Sciatic nerve (tissue), 2 donors: Measurements from ENCODE around the gene TTC16. TPM values are rescaled to one million over a fixed set of nuclear protein-coding genes. Genes with fewer than 3 reads are reported as not detected.

Experiments
- ATAC-seq: fragments of 200-7000 bp; cut with Tn5 transposase; one replicate; pipeline ENCODE4 v1.9.1; 2020; ENCODE audit warnings: mild to moderate bottlenecking, moderate library complexity
- DNase-seq: peaks from one replicate; pipeline ENCODE4 v3.0.0-alpha.2; 2020; ENCODE audit warnings: low spot score
- intact Hi-C: fragments of 100-400 bp; cut with DNase I; formaldehyde crosslinking; loops from one replicate; pipeline ENCODE4 v1.14.2; 2022
- total RNA-seq: library from RNA; stranded (reverse); fragmentation: NEBNext Ultra II Directional; extraction: Animal tissue kit (Norgen Biotek cat#: 25700); gene quantifications from one replicate; pipeline ENCODE4 v1.2.1, GENCODE V29; 2021
- donor health status: DM: no; HTN: no; CAD: no.
- donor health status: DM: no; HTN: no; CAD: no.

Gene TTC16
- total RNA-seq, 1 donor from 2014 or later: 0.13 TPM

DNA sequence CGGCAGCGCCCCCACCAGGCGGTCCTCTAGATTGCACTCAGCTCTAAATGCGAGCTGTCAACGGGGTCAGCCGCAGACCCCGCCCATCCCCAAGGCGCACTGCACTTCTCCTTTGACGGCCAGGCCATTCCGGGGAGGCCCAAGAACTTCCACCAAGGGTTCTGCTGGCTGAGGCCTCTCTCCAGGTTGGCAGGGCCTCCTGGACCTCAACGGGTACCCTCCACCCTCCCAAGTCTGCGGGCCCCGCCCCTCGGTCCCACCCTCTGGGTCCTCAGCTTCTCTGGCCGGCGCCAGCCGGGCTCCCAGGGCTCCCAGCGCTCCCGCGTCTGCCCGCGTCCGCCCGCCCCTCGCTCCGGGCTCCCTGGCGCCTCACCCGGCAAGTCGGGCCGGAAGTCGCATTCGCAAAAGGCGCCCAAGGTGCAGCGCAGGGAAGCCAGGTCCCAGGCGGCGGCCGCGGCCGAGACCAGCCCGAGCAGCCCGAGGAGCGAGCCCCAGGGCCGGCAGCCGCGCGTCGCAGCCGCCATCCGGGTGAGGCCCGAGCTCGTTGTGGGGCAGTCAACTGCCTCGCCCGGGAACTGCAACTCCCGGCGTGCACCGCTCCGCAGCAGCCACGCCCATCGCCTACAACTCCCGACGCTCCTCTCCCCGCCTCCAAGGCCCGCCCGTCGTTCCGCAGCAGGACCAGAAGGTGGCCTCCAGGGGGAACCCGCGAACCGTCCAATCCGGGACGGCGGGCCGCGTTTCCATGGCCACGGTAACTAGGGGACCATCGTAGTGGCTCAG lies 19.1 kb downstream of the TTC16 start, which contains the start of gene TOR2A:
Gene TOR2A, minus strand, starts transcription at position 548 of the 783 bp plus-strand sequence. Its CDS starts 24 bp downstream, at position 524.
- intact Hi-C loops: loop anchor here (5.0 to 10.0 kb wide), 3 partner anchors 132 to 230 kb away; no protein-coding TSS in a partner anchor
- peak; percentile 94 for ATAC-seq

DNA sequence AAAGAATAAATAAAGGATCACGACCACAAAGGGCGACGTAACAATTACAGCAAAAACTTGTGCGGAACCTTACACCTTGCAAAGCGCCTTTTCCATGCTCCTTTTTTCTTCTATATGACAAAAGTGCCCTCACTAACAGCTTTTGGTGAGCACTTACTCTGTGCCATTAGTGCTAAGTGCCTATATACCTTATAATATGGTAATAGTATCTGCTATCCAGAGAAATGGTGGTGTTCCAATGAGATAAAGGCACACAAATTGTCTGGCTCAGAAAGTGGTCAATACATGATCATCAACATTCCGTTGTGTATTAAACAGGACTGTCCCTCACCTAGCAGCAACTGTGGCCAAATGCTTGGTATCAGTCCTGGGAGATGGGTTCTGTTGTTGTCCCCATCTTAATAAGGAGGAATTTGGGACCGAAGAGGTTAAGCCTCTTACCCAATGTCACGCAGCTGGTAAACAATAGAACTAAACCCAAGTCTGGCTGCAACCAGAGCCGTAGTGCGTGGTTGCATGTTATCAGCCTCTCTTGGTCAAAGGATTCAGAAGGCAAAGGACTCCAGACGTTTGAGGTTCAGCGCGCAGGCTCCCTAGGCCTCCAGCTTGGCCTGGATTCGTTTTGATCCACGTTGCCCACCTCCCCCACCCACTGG lies 19.8 kb downstream of the TTC16 start:
- intact Hi-C loops: loop anchor here (2.0 to 10.0 kb wide), 3 partner anchors 49 to 231 kb away; no protein-coding TSS in a partner anchor
- ATAC-seq: no peak

More for the DNA sequence above, 19.1 kb downstream of the TTC16 start, which contains the start of gene TOR2A:
- DNase-seq: peak; percentile 99

DNA sequence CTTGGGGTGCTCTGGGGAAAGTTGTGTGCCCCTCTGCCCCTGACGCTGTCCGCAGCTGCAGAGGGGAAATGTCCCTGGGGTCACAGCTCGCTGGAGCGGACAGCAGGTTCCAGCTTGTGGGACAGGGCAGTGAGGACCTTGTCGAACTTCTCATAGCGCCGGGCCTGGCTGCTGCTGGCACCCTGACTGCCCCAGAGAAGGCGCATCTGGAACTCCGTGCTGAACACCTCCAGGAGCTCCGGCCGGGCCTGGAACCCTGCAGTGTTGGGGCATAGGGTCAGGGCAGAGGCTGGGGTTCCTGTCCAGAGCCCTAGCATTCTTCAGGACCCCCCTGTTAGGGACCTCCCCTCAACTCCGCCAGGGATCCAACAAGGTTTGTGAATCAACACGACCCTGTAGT lies 22.8 kb downstream of the TTC16 start:
- intact Hi-C loops: loop anchor here (5.0 to 10.0 kb wide), 2 partner anchors 189 to 234 kb away; no protein-coding TSS in a partner anchor
- DNase-seq: no peak
- ATAC-seq: no peak

More for the DNA sequence above, 19.8 kb downstream of the TTC16 start:
- no peak for DNase-seq

DNA sequence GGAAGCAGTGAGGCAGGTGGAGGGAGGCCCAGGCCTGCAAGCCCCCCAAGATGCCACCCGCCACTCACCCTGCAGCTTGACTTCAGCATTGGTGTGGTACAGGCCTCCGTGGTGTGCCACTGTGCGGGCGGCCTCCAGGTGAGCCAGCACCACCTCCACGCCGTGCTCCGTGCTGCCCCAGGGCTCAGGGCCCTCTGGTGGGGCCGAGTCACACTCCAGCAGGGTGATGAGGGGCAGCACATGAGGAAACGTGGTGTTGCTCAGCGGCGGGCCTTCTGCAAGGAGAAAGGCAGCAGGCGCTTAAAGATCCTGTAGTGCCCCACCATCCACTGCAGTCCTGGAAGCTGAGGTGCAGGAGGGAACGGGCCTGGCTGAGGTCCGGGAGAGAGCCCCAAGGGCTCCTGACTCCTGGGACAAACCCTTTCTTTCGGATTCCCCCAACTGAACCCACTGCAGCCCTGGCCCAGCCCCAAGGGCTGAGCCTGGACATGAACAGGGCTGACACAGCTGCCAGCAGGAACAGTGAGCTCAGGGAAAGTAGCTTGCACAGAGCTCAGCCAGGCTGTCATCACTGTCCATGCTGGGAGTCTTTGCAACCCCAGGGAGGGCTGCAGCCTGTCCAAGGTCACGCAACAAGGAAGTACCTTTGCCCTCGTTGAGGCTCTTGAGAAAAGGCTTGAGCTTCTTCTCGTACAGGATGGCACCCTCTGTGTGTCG lies 23.9 kb downstream of the TTC16 start:
- intact Hi-C loops: loop anchor here (5.0 to 10.0 kb wide), 2 partner anchors 188 to 235 kb away; no protein-coding TSS in a partner anchor
- no peak for DNase-seq
- ATAC-seq: no peak

DNA sequence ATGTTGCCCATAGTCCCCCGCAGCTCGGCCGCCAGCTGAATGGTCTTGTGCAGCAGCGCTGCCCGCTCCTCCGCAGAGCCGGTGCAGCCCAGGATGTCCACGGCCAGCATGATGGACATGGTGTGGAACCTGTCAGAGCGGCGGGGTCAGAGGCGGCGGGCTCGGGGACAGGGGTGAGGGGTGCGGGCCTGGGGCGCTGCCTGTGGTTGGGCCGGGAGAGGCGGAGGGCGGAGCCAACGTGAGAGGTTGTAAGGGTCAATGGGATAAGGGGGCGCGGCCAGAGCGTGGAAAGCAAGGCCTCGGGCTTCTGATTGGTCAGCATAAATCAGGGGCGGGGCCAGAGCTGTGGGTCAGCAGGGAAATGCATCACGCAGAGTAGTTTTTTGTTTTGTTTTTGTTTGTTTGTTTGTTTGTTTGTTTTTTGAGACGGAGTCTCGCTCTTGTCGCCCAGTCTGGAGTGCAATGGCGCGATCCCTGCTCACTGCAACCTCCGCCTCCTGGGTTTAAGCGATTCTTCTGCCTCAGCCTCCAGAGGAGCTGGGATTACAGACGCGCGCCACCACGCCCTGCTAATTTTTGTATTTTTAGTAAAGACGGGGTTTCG lies 26.1 kb downstream of the TTC16 start:
- intact Hi-C loops: no loop called here
- ATAC-seq: peak; percentile 48
- peak; percentile 76 for DNase-seq

DNA sequence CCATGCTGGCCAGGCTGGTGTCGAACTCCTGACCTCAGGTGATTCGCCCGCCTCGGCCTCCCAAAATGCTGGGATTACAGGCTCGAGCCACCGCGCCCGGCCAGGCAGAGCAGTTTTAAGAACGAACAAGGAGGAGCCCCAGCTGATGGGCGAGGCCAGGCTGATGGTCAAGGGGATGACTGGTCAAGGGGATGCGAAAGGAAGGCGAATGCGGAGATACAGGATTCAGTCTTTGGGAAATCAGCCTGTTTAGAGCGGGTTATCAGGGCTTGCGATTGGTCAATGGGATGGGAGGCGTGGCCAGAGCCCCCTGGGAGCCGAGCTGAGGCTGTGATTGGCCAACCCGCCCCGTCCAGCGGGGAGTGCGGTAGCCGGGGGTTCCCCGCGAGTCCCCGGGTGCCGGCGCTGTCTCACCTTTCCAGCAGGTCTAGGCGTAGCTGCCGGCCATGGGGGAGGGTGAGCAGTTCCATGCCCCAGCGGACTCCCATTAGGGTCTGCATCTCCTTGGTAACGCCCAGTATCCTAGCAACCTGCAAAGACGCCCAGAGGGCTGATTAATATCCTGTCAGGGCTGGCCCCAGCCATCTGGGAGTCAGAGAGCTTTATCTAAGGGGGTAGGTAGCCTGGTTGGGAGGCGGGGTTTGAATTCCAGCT lies 26.7 kb downstream of the TTC16 start:
- peak; percentile 36 for ATAC-seq
- no peak for DNase-seq
- intact Hi-C loops: no loop called here

DNA sequence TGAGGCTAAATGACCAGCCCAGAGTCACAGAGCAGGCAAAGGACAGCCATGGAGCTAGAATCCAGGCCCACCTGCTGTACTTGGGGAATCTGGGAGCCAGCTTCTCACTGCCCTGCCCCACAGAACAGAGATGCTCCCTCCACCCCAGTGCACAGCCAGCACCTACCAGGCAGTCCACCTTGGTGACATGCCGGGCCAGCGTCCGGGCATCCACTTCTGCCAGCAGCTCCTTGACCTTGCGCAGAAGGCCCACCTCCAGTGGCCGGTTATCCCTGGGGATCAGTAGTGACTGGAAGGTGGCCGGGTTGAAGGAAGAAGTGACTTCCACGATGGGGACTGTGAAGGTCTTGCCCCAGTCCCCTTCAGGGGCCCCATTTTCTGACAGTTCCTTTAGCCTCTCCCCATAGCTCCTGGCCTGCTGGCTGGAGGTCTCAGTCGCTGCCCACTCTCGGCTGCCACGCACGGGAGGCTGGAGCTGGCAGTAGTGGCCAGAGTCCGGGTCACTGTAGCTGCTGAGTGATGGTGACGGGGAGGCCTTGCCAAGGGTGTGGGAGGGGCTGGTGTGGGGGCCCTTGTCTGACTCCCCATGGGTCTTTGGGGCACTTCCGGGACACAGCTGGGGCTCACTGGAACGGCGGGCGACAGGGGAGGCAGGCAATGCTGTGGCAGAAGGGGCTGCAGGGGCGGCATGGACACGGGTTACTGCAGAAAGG lies 28.7 kb downstream of the TTC16 start:
- no peak for ATAC-seq
- DNase-seq: no peak
- intact Hi-C loops: no loop called here

DNA sequence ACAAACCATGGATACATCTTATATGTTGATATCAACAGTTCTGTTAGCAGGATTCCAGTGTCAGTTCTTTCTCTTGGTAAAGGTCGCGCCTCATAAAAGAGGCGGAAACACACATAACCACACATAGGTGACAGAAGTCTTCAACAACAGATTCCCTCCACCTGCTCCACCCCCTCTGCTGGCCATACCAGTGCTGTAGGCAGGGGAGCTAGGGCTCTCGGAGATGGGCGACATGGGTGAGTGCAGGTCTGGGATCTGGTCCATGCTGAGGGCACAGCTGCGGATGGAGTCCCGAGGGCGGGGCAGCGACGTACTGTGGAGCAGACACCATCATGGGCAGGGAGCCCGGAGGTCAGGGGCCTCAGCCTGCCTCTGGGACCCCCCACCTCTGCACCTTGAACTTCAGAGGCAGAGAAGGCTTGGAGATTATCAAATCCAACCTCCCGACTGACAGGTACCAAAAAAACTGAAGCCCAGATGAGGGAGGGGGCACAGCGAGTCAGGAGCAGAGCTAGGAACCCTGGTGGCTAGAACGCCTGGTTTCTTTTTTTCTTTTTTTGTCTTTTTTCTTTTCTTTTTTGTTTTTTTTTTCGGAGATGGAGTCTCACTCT lies 31.2 kb downstream of the TTC16 start:
- DNase-seq (no peak), ATAC-seq (no peak)
- intact Hi-C loops: no loop called here

DNA sequence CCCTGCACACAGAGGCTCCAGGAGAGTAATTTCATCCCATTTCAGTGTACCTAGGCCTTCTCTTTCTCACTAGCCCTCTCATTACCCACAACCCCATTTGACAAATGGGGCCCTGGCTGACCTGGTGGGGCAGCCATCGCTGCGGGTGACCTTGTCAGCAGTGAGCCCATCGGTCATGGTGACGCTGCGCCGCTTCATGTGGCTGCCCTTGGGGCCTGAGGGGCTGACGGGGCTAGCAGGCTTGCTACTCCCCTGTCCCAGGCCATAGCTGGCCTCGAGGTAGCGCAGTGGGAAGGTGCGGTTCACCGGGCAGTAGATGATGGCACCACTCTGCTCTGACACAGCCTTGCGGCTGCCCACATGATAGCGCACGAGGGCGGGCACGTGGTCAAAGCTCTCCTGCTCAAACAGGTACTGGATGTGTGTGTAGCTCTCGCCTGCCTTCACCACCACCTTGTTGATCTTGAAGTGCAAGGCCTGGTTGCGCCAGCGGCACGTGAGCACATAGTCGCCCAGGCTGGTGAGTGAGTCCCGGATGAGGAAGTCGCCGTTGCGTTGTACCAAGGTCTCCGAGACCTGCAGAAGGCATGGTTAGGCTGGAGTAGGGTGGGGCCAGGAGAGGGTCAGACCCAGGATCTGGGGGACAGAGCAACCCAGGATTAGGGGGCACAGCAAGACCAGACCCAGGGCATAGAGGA lies 33.4 kb downstream of the TTC16 start:
- DNase-seq (no peak), ATAC-seq (no peak)
- intact Hi-C loops: no loop called here

DNA sequence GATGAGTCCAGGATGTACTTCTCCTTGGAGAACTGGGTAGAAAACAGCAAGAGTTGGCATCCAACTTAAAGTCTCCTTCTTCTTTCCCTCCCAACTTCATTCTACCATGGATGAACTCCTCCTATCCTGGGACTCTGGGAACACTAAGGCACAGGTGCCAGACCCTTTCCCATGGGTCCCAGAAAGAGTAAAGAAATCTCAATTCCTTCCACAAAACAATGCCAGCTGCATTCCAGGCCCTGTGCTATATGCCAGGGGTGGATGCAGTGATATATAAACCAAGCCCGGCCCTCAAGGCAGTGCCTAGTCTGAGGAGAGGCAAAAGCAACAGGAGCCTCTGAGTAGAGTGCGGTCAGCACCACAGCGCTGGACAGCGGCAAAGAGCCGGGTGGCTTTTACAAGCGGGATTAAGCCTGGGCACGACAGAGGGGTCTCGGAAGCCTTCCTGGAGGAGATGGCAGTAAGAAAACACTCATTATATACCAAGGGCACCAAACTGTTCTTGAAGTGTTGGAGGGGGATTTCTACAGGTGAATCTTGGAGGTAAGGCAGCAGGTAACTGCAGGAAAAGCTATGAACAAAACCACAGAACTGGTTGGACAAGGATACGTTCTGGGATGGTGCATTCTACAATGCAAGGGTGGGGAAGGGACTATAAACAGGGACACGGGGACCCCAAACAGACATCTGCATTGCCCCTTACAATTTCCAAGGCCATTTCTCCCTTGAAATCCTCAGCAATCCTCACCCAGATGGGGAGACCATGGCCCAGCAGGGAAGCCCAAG lies 35.6 kb downstream of the TTC16 start:
- intact Hi-C loops: no loop called here
- ATAC-seq (peak; percentile 55), DNase-seq (no peak)

DNA sequence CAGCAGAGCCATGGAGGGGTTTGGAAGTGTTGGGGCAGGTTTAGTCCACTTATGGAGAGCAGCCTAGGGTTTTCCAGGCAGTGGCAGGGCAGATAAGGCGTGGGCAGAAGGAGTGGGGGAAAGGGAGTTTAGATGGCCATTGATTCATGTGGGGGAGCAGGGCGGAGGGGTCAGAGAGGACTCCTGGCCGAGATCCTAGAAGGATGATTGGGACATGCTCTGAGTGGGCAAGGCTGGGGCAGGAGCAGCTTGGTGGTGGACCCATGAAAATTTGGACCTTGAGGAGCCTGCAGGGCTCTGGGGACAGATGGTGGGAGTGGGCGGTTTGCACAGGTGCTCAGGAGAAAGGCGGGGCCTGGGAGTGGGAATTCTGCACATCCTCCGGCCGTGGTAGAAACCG lies 37.3 kb downstream of the TTC16 start:
- DNase-seq (no peak), ATAC-seq (no peak)
- intact Hi-C loops: no loop called here

DNA sequence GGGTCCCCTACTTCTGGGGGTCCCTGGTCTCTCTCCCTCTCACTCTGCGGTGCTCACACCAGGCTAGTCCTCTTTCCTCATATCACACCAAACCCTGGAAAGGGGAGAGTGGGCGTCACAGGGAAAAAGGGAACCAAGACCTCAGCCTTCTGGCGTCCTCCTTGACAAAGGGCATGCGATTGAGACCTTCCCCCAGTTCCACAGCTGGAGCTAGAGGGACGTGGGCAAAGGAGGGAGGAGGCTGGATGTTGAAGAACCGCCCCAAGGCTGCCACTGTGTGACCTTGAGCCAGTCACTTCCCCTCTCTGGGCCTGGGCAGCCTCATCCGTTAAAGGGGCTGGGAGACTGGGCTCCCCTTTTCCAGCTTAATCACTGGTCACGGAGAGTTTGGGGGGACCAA lies 37.7 kb downstream of the TTC16 start:
- intact Hi-C loops: no loop called here
- DNase-seq (no peak), ATAC-seq (no peak)

DNA sequence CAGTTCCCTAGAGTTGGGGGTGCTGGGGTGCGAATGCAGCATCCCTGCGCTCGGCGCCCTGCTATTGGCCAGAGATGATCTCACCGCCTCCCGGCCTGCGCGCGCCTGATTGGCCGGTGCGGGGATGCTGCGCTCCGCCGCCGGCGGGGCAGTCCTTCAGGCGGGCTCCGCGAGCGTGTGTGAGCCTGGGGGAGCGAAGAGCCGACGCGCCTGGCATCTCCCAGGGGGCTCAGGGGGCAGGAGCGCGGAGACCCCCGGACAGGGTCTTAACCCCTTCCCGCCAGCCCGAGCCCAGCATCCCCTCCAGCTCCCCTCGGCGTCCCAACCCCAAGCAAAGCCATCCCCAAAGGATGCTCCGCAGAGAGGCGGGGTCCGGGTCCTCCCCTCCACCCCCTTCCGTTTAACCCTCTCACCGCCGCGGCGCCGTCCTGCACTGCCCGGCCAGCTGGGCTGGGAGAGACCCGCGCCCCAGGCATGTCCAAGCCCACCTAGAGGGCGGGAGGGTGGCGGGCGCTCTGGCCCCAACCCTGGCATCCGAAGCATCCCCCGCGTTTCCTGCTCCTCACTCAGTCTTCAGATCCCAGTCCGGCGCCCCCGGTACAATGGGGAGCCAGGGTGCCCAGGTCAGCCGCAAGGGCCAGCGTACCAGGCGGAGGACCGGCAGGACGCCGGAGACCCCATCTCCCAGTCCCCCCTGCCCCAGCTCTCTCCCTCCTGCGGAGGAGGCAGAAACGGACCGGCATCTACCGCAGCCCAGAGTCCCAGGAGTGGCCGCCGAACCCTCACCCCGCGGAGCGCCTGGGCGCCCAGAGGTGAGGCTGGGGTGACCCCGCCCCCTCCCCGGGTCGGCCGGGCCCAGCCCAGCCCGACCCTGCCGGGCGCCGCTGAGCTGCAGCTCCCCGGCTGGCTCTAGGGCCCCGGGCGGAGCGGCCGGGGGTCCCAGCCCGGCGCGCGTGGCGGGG lies 38.5 kb downstream of the TTC16 start:
- intact Hi-C loops: no loop called here
- DNase-seq: no peak
- ATAC-seq: no peak

DNA sequence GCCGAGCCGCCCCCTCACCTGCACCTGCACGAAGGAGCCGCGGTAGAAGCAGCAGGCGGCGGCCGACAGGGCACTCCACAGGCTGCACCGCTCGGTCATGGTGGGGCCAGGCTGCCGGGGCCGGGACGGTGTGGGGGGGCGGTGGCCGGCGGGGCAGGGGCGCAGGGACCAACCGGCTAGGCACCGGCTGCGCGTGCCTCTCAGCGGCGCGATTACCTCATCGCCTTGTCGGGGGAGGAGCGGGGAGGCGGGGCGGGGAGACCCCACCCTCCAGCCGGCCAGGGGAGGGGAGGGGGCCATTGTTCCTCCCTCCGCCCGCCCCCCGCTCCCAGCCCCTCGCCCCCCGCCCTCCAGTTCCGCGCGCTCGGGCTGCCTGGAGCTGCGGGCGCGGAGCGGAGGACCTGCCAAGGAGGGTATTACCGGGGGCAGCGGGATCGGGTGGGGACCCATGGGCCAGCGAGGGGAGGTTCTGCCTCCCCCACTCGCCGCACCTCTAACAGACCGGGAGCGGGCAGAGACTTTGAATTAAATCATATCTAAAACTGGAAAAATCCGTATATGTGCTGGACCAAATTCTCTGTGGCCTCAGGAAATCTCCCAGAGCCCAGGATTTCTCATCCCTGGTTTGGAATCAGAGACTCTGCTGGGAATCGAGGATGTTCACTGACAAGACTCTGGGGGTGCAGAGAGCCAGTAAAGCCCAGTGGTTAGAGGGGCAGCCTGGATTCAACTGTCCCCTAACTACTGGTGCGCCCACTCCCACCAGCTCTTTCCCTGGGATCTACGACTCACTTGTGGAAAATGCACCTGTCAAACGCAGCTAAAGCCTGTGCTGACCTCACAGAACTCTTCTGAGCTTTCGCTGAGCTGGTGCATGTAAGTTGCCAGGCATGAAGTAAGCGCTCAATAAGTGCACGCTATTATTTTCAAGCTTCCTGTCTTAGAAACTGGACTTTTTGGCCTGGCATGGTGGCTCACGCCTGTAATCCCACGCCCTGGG lies 39.5 kb downstream of the TTC16 start:
- intact Hi-C loops: no loop called here
- ATAC-seq: no peak
- no peak for DNase-seq
